NT2/D1 (cell line): ENCODE measurements around the gene B3GLCT.

Experiments
- SUZ12 ChIP-seq: IDR thresholded peaks from 2 replicates; pipeline ENCODE4 v1.6.1; 2011; ENCODE audit not compliant: insufficient read length, insufficient read depth; ENCODE audit errors: extremely low read depth
- YY1 ChIP-seq: IDR thresholded peaks from 2 replicates; pipeline ENCODE4 v1.6.1; 2011; ENCODE audit not compliant: insufficient read length, insufficient read depth

DNA sequence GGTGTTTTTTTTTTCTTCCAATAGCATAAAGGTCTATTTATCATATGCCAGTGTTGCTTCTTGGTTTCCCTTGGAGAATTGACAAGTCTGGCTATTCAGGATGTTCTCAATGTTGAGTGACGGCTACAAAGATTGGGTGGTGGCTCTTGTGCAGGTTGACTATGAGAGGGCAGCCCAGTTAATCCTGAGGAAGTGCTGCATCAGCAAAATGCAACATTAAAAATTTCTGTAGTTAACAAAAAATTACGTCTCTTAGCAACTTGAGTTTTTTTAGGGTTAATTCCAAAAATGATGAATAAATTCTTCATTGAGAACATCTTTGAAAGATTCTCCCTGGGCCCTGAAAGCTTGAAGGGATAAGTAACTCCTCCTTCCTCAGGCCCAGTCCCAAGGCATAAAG, 147.1 kb downstream of the B3GLCT start:
- TF ChIP-seq YY1: no peak
- no peak for TF ChIP-seq SUZ12
